NCI-H1694 (cell line): ENCODE measurements around the gene DNAH2.

Source experiments
- DNase-seq: peaks from one replicate; lab custom pipeline; 2025; lab: John Stamatoyannopoulos, UW

DNAH2 gene

GRCh38 chr17:7875804-7876370 is 158.3 kb downstream of the DNAH2 start:
- DNase-seq = no peak

DNA sequence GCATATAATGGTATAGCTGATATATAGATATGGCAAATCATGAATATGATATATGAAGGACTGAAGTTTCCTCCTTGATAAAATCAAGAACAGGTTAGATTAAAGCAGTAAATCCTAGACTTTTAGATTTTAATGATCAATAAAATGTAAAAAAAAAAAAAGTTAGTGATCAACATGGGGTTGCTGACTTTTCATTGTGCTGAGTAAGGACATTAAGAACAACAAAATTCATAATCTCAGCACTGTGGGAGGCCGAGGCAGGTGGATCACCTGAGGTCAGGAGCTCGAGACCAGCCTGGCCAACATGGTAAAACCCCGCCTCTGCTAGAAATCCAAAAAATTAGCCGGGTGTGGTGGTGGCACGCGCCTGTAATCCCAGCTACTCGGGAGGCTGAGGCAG is 160.7 kb downstream of the DNAH2 start:
- no peak for DNase-seq

- no peak for DNase-seq
Measured at GRCh38 chr17:7880076-7880868, 162.7 kb downstream of the DNAH2 start.

DNA sequence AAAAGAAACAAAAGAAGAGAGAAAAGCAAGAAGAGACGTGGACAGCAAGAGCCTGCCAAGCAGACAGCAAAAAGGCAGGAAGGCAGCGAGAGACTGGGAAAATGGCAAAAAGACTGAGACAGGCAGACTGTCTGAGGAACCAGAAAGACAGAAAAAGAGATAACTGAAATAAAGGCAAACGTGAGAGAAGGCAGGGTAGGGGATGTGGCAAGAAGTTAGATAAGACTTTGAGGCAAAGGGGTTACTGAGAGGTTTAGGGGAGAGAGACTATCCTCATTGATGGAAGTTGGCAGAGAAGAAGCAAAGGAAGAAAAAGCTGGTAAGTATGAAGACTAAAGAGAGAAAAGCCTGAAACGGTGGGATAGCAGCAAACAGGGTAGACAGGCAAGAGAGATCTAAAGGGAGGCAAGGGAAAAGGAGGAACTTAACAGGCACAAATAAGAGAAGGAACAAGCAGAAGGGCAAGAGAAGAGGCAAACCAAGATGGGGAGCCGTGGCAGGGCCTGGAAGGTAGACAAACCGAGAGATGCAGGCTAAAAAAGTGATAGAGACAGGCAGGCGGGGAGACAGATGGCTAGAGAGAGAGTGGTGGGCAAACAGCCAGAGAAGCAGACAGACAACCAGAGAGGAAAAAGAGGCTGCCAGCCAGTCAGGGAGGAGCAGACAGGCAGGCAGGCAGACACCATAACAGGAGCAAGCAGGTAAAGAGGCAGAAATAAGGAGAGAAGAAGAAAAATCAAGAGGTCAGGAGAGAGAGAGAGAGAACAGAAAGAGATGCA is 163.9 kb downstream of the DNAH2 start:
- DNase-seq = peak; percentile 94

GRCh38 chr17:7882068-7882467 is 164.5 kb downstream of the DNAH2 start:
- DNase-seq = no peak

DNA sequence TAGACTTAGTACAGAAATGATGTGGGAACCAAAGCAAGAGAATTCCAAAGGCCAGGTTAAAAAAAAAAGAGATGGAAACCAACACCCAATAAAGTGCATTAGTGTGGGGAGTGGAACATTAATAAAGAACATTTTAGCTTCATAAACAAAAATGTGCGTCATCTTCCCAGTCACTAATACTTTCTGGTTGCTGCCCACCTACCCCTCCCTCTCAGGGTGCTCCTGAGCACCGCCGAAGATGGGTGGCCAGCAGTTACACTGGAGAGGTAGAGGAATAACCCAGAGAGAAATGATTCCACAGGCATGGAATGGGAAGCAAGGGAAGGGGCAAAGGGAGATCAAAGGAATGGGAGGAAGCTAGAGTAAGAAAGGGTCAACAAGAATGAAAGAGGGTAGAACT is 165.1 kb downstream of the DNAH2 start:
- peak; percentile 44 for DNase-seq
